Adrenal gland (tissue), 5 donors: ENCODE results near the gene COL19A1.

Experiments used
- POLR2A ChIP-seq, 2 donors: fragments of 450-650 bp; IDR thresholded peaks; one replicate each; pipeline ENCODE4 v1.6.1; 2017; ENCODE audit warnings: antibody characterized with exemption in 2 of 2, mild to moderate bottlenecking in 2 of 2, moderate library complexity in 1 of 2
- TF ChIP-seq, protein P1 (sequence below), 6 experiments: fragments of 450-650 bp in 4 of 6; fragments of 200-600 bp in 2 of 6; sonication (generic) in 1 of 6; IDR thresholded peaks; 1 replicate in 5 of 6; 2 replicates in 1 of 6; pipeline versions ENCODE4 v1.5.1 to v1.8.0; 2016 to 2021; ENCODE audit warnings: antibody characterized with exemption in 6 of 6, mild to moderate bottlenecking in 2 of 6, moderate library complexity in 1 of 6
- donor health status: DM: no; HTN: no; CAD: no.

DNA sequence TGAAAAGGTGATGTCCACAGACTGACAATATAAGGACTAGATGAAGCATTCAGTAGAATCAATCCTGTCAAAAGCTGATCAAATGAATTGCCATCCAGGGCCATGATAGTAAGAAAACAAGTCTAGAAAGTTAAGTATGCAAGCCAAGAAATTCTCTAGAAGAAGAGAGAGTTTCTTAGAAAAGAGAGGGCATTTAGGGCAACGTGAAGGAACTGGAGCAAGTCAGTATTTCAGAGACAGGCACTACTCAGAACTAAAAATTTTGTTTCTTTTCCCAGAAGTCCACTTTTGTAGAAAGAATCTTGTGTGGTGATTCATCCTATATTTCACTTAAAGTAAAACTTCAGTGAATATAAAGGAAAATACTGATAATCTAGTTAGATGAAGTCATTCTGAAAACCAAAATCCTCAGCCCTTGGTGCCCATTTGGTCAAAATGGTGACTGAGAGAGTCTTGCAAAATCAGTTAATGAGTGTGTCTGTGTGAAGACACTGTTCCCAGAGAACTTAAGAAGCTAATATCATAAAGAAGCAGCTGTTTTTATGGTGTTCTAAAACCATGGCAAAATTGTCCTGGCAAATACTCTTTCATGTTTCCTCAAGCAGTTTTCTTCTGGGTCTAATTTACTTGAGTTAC, 82.2 kb downstream of the COL19A1 start:
- no peak for TF ChIP-seq POLR2A (IDR thresholded peaks at IDR 0.05)
- TF ChIP-seq, protein P1, sequence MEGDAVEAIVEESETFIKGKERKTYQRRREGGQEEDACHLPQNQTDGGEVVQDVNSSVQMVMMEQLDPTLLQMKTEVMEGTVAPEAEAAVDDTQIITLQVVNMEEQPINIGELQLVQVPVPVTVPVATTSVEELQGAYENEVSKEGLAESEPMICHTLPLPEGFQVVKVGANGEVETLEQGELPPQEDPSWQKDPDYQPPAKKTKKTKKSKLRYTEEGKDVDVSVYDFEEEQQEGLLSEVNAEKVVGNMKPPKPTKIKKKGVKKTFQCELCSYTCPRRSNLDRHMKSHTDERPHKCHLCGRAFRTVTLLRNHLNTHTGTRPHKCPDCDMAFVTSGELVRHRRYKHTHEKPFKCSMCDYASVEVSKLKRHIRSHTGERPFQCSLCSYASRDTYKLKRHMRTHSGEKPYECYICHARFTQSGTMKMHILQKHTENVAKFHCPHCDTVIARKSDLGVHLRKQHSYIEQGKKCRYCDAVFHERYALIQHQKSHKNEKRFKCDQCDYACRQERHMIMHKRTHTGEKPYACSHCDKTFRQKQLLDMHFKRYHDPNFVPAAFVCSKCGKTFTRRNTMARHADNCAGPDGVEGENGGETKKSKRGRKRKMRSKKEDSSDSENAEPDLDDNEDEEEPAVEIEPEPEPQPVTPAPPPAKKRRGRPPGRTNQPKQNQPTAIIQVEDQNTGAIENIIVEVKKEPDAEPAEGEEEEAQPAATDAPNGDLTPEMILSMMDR (IDR thresholded peaks at IDR 0.05), result no peak
